NCI-H1092 treated with DMSO at 0.1 percent for 48 hours (cell line): ENCODE data around the gene WDR27.
"Not testable (repeated sequence)": the region's sequence is repeated elsewhere in the genome, so short reads cannot be mapped to it uniquely, and the experiment has no call there.

Experiments
- DNase-seq: peaks from one replicate; lab custom pipeline; 2025; lab: John Stamatoyannopoulos, UW

The WDR27 gene

DNA sequence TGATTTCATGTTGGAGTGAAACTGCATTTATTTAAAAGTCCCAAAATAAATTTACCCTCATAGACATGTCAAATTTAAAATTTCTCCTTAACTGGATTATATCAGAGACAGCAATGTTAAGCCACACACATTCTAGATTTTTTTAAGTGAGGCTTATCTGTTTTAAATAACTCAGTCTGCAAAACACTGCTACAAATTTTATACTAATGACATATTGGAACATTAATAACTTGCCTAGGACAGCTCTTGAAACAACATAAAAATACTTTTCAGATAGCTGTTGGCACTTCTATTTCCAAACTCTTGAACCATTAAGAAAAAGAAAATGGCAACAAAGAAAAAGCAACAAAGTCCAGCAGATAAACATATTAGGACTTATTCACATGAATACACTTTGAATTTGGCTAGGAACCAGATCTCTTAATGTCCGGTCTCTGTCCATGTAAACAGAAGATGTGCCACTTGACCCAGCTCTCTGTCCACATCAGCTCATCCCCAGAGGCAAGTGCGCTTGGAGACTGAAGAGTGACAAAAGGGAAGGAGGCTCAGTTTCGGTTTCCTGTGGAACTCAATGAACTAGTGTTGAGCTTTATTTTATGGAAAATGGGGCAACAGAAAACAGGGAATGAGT lies 228.9 kb downstream of the WDR27 start:
- DNase-seq, result no peak

DNA sequence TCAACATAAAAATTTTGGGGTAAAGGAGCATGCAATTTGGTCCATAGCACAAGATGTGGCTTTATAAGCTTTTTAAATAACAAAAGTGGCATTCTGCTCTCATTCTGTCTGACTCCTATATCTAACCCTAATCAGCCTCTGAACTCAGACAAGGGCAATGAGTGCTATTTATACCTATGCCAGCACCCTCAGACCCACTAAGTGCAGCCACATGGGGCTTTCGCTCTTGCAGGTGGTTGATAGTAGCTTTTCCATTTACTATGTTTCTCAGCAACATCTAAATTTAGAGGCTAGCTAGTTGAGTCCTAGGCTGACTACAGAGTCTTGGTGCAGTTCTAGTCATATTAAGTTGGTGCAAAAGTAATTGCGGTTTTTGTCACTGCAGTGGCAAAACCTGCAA lies 231.0 kb downstream of the WDR27 start:
- no peak for DNase-seq

DNA sequence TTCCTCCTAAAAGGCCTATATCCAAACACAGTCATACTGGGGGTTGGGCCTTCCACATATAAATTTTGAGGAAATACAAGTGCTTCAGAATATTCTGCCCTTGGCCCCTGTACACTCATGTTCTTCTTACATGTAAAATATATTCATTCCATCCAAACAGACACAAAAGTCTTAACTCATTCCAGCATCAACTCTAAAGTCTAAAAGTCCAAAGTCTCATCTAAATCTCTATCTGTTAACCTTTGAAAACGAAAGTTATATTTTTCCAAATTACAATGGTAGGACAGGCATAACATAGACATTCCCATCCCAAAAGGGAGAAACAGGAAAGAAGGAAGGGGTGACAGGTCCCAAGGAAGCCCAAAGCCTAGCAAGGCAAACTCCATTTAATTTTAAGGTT lies 232.8 kb downstream of the WDR27 start:
- no peak for DNase-seq

DNA sequence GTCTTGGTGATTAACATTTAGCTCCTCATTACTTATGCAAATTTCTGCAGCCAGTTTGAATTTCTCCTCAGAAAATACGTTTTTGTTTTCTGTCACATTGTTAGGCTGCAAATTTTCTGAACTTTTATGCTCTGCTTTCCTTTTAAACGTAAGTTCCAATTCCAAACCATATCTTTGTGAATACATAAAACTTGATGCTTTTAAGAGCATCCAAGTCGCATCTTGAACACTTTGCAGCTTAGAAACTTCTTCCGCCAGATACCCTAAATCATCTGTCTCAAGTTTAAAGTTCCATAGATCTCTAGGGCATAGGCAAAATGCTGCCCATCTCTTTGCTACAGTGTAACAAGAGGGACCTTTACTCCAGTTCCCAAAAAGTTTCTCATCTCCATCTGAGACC lies 234.1 kb downstream of the WDR27 start:
- DNase-seq, result not testable (repeated sequence)

DNA sequence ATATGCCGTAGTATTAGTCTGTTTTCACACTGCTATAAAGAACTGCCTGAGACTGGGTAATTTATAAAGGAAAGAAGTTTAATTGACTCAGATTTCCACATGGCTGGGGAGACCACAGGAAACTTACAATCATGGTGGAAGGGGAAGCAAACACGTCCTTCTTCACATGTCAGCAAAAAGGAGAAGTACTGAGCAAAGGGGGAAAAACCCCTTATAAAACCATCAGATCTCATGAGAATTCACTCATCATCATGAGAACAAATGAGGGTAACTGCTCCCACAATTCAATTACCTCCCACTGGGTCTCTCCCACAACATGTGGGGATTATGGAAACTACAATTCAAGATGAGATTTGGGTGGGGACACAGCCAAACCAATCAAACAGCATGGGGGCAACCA lies 235.6 kb downstream of the WDR27 start:
- not testable (repeated sequence) for DNase-seq

DNA sequence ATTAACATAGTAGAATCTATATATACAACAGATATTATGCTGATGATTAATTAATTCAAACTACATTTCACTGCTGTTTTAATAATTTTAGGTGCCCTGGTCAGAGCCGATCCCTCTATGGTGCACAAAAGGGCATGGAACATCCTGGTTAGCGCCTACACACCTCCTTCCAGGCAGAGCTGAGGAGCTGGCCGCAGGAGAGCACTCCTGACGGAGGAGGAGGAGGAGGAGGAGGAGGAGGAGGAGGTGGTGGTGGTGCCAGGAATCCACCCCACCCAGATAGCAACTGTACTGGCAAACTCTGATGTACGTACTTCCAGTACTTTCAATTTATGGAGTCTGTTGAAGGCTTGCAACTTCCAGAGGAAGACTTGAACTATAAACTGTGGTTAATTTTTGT lies 244.1 kb downstream of the WDR27 start:
- DNase-seq, result no peak

DNA sequence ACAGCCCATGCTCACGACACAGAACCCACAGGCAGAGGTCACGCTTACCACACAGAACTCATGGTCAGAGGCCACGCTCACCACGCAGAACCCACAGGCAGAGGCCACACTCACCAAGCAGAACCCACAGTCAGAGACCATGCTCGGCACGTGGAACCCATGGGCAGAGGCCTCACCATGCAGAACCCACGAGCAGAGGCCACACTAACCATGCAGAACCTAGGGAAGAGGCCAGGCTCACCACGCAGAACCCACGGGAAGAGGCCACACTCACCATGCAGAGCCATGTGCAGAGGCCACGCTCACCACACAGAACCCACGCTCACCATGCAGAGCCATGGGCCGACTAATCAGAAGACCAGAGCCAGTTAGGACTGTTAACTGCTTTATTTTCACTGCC lies 245.0 kb downstream of the WDR27 start:
- no peak for DNase-seq

DNA sequence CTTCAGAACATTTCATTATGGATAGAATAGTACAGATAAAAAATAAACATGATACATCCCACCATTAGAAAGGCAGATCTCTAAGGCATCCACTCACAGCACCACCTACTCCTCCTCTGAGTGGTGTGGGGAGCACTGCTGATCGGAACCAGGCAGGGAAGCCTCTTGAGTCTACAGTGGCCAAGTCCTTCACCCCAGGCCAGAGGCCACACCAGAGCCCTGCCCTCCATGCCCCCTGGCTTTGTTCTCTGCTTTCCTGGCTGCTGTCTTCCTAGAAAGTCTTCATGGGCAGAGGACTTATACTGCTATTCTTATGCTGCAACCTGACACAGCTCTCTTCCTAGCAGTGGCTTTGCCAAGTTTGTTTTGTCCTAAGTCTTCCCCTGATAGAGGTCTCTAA lies 246.4 kb downstream of the WDR27 start:
- no peak for DNase-seq

DNA sequence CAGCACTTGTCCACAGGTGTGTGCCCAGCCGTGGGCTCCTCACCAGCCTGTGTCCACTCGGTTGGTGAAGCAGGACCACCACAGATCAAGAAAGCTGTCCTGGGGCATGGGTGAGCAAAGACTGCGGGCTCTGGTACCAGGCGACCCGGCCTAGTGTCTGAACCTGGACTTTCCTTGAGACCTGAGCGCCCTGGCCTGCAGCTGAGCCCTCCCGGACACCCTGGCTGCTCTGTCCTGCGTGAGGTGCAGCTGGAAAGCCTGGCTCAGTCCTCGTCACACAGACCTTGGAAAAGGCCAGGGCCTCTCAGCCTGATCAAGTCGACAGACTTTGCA lies 247.0 kb downstream of the WDR27 start:
- DNase-seq, result no peak

DNA sequence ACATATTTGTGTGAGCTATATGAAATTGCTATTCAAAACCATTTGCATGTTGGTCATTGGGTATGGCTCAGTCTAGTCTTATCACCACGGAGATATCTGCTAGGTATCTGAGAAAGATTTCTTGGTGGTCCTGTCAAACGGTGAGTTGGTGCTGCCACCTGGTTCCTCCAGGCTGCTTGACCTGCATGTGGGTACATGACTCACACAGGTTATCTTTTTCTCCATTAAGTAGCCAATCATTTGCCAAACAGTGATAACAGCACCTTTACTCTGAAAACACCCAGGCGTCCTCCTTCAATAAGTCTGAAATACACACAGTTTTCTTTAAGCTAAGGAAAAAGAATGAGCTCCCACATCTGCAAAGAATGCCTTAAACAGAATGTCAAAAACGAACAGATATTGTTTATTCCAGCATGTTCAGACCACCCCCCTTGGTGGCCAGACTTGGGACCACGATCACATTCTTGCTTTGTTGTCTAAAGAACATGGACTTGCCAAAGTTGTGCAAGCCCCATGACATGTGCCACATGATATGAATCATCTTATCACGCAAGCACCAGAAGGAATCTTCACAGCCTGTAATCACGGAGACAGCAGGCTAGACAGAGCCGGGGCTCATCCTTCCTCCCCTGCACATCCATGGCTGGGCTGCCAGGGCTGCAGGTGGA lies 247.5 kb downstream of the WDR27 start:
- no peak for DNase-seq

DNA sequence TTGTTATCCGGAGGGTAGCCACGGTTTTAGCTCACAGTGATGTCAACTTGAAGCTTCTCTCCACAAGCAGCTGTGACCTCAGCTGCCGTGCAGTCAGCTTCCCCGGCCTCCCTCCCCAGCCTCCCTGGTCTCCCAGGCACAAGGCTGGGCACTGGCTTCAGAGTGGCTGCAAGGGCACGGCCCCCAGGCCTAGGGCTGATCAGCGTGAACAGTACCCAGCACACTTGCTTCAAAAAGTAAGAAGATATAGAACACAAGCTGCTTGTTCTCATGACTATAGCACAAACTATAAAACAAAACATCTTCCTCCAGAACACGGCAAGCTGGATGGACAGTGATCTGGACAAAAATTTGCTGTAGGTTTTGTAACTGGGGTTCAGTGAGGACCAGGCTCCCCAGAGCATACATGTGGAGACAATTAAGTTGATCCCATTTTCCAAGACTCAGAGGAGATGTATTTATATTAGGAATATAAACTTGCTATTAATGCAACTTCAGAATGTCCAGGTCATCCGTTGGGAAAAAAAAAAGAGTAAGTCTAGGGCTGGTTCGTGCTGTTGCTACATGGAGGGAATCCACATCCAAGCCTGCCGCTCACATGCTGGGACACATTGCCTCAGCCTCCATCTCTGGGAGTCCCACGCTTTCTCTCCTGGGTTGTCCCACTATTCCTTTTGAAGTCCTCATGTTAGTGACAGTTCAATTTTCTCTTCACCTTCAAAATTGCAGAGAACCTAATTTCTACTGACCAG lies 248.8 kb downstream of the WDR27 start:
- no peak for DNase-seq

DNA sequence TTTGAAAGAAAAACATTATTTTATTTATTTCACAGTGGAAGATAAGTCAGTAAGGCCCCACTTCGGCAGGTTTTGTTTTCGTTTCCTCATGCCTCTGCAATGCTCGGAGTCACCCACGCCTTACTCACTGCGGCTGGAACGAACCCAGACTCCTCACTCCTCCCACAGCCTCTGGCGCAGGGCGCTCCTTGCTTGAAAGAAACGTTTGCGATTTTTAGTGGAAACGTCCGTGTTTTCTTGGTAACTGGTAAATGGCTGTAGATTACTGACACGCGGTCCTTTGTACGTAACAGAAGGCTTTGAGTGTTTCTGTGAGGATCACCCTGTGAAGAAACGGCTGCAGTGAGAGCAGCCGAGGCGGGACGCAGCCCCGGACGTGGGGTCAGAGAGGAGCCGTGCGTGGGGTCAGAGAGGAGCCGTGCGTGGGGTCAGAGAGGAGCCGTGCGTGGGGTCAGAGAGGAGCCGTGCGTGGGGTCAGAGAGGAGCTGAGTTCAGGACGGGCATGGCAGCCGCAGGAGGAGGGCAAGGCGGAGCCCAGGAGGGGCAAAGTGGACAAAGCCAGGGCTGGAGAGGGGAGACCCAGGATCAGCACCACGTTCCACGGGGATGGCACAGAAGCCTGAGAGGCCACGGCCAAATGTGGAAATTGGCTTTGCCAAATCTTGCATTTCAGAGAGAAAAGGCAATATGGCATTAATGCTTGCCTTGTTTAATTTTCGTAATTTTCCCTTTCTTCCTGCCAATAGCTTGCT lies 249.5 kb downstream of the WDR27 start:
- no peak for DNase-seq

DNA sequence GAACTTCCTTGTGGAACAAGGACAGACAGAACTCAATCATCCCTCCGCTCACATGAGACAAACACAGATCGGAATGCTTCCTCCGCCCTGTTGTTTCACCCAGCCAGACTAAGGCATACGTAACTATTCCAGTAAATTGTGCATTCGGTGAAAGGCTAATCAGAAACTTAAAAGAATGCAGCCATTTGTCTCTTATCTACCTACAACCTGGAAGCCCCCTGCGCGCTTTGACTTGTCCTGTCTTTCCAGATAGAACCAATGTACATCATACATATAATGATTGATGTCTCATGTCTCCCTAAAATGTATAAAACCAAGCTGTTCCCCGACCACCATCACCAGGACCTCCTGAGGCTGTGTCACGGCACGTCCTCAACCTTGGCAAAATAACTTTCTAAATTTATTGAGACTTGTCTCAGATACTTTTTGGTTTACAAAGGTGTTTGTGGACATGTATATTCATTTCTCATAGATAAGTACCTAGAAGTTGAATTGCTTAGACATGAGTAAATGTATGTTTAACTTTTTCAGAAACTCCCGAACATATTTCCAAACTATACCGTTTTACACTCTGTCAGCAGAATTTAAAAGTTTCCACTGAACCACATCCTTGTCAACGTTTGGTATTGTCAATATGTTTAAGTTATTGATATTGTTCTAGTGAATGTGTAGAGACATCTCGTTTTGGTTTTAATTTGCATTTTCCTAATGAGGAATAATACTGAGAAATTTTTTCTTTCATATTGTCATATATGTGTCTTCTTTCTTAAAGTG lies 250.6 kb downstream of the WDR27 start:
- DNase-seq, result no peak

DNA sequence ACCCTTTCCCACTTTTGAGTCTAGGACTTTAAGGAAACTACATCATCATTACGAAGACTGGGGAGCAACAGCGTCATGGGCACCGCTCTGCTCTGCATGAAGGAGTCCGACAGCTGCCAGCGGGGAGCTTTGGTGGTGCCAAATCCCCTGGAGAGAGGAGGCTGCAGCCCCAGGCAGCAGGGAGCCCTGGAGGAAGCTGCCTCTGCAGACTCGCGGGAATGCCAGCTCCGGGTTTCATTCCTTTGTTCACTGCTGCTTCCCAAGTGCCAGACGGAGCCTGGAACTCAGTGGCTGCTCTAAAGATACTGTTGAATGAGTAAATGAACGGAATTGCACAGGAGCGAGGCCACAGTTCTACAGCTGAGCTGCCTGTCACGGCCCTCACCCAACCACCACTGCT lies 251.7 kb downstream of the WDR27 start:
- no peak for DNase-seq

DNA sequence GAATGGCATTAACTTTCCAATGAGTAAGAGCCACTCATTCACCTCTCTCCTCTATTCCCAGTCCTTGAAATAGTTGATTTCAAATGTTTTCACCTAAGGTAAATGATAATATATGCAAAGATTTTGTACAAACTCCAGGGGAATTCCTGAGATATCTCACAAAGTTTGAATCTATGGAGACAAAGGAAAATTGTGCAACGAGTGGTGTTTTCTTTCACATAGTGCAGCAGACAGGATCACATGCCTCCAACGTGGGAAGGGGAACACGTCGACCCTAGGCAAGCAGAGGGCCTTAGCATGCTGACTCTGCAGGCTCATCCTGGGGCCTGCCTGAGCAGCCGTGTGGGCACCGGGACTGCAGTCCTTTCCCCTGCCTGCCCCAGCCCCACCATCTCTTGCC lies 252.6 kb downstream of the WDR27 start:
- no peak for DNase-seq

DNA sequence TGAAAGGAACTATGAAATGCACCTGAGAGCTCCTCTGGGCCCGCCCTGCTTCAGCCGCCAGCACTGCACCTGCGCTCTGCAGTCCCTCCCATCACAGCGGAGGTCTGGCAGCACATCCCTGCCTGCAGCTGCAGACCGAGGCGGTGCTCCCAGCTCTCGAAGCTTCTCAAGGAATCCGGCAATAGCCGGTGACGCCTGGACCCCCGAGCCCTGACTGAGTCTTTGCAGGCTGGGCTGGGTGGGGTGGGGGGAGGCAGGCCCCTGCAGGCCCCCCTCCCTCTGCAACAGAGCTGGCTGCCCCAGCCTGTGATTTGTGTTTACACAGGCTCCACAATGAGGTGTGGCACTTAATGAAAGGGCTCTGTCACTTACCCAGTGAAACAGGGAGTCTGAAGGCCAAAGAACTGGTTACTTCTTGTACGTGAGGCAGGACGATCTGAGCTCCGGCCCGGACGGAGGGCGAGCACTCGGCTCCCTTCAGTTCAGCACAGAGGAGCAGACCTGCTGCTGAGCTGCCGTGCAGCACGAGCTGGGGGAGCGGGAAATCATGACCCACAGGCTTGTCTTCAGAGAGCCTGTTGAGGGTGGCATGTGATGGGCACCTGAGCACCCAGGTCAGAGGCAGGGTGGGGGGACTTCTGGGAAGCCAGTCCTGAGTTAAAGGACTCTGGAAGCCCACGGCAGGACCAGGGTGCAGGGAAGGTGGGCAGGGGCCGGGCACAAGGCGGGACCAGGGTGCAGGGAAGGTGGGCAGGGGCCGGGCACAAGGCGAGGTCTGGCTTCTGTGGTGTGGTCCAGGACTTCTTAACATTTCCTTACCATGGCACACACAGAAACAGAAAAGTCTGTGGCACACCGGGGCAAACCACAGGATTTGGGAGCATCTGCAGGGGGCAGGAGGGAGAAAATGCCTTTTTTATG lies 255.9 kb downstream of the WDR27 start:
- peak; percentile 70 for DNase-seq

DNA sequence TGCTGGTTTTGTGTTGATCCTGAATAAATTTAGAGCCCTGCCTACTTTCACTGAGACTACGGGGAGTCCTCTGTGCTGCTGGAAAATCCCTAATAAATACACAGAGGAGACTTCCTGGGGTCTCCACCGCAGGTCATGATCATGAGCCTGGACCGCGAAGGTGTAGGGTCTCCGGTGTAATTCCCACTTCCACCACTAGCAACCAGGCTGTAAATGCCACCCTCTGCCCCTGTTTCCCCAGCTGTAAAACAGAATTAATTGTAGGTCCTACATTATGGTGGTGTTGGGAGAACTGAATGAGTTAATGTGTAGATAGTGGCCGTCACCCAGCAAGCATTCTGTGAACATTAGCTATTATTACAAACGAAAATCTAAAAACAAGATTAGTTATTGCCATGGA lies 256.6 kb downstream of the WDR27 start:
- no peak for DNase-seq

DNA sequence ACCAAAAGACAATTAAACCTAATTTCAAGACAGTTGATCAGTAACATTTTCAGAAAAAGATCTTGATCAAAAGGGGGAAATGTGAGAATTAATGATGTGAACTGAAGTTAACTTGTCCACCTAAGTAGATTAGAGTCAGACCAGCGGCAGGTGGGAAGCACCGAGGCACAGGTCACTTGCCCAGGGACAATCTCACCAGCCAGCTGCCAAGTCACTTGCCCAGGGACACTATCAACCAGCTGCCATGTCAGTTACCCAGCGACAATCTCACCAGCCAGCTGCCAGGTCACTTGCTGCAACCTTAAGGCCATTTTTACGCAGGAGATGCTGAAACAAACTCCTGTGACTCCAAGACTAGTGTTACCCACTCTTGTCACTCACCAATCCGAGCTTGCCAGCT lies 260.5 kb downstream of the WDR27 start:
- no peak for DNase-seq

DNA sequence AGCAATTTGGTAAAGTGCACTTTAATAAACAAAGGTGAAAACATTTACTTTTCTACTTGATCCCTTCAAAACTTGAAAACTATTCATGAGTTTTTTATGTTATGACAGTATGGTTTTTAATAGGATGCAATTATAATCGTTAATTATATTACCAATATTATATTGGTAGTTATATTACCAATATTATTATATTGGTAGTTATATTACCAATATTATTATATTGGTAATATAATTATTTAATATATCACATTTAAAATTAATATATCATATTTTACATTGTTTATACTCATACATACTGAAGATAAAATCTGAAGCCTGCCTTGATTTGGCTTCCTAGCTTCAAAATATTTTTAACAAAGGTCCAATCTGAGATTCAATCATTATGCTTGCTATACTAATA lies 262.1 kb downstream of the WDR27 start:
- no peak for DNase-seq

DNA sequence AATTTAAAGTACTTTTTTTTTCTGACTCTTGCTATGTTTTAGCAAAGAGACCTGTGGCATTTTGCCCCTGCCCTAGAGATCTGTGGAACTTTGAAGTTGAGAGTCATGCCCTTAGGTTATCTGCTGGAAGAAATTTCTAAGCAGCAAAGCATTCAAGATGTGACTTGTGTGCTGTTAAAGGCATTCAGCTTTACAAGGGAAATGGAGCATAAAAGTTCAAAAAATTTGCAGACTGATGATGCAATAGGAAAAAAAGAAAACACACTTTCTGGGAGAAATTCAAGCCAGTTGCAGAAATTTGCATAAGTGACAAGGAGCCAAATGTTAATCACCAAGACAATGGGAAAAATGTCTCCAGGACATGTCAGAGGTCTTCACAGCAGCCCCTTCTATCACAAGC lies 267.3 kb downstream of the WDR27 start:
- not testable (repeated sequence) for DNase-seq

DNA sequence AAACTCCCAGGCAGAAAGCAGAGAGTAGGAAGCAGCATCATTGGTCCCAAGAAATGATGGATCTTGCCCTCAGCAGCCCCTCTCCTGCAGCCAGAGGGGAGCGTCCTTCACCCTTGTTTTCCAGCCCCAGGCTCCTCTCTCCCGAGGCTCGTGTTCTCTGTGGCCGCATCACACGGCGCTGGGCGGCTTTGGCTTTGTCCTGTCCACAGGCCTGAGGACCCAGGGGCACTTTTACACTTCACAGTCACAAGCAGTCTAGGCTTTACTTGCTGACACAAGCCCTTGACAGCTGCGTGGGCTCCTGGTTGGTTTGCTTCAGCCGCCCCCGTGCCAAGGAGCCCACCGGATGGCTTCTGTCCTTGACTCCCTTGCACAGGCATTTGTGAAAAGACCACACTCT lies 272.8 kb downstream of the WDR27 start:
- DNase-seq, result no peak
